HepG2 (cell line): ENCODE measurements around the gene CHCHD1. TPM values are rescaled to one million over a fixed set of nuclear protein-coding genes. Genes with fewer than 3 reads are reported as not detected.

Experiments
- ADNP ChIP-seq: sonication (generic); formaldehyde crosslinking; IDR thresholded peaks from 2 replicates; pipeline ENCODE4 v1.4.0; 2020; ENCODE audit warnings: missing genetic modification reagents
- FOXP4 ChIP-seq: sonication (generic); formaldehyde crosslinking; IDR thresholded peaks from 2 replicates; pipeline ENCODE4 v1.4.0; 2020; ENCODE audit warnings: missing genetic modification reagents
- ZBTB39 ChIP-seq: sonication (generic); formaldehyde crosslinking; IDR thresholded peaks from 2 replicates; pipeline ENCODE4 v1.5.0; 2020; ENCODE audit warnings: missing genetic modification reagents
- ZFYVE20 ChIP-seq: sonication (generic); formaldehyde crosslinking; IDR thresholded peaks from 2 replicates; pipeline ENCODE4 v1.8.0; 2023; ENCODE audit warnings: low read depth, mild to moderate bottlenecking, moderate library complexity, missing genetic modification reagents, borderline replicate concordance
- ZNF256 ChIP-seq: sonication (generic); formaldehyde crosslinking; conservative IDR thresholded peaks from 2 replicates; pipeline ENCODE4 v1.4.0; 2020; ENCODE audit warnings: missing genetic modification reagents
- ZUFSP ChIP-seq: sonication (generic); formaldehyde crosslinking; IDR thresholded peaks from 2 replicates; pipeline ENCODE4 v1.9.0; 2021; ENCODE audit warnings: missing genetic modification reagents, mild to moderate bottlenecking, borderline replicate concordance
- polyA plus RNA-seq, 8 experiments: library from polyadenylated mRNA; depleted of rRNA in 3 of 8; stranded (reverse) in 7 of 8; unstranded in 1 of 8; fragments of >200 nt; fragmentation: Illumina TruSeq in 4 of 8; extraction: Trizol in 4 of 8; gene quantifications; 2 replicates each; pipeline versions ENCODE4 v1.2.1 to v1.2.3, GENCODE V29; 2011 to 2016; ENCODE audit warnings: low read depth in 4 of 8, missing spikeins in 1 of 8, mixed read lengths in 1 of 8; ENCODE audit not compliant: insufficient read depth in 1 of 8
- total RNA-seq, 5 experiments: library from RNA; depleted of rRNA; stranded (reverse); fragments of >200 nt; fragmentation: Illumina TruSeq; extraction: Trizol; gene quantifications; 2 replicates each; pipeline ENCODE4 v1.2.3, GENCODE V29; 2016; ENCODE audit warnings: low read depth in 1 of 5
- TF ChIP-seq, protein P1 (sequence below), 2 experiments: fragments of 450-650 bp in 1 of 2; sonication (generic) in 1 of 2; formaldehyde crosslinking in 1 of 2; IDR thresholded peaks; 2 replicates each; pipeline versions ENCODE4 v1.6.1 to v1.8.0; 2016 to 2022; ENCODE audit warnings: antibody characterized with exemption in 1 of 2, mild to moderate bottlenecking in 1 of 2, missing genetic modification reagents in 1 of 2
- TF ChIP-seq, protein P2 (sequence below): sonication (generic); formaldehyde crosslinking; IDR thresholded peaks from 2 replicates; pipeline ENCODE4 v1.5.0; 2020; ENCODE audit warnings: mild to moderate bottlenecking, missing genetic modification reagents

The CHCHD1 gene
- total and polyA plus RNA-seq, 2 of the 13 experiments (the other 11 are each of a cell fraction or from before 2014, with no cell fraction given): 36.9 to 71.2 TPM

- TF ChIP-seq, protein P1, sequence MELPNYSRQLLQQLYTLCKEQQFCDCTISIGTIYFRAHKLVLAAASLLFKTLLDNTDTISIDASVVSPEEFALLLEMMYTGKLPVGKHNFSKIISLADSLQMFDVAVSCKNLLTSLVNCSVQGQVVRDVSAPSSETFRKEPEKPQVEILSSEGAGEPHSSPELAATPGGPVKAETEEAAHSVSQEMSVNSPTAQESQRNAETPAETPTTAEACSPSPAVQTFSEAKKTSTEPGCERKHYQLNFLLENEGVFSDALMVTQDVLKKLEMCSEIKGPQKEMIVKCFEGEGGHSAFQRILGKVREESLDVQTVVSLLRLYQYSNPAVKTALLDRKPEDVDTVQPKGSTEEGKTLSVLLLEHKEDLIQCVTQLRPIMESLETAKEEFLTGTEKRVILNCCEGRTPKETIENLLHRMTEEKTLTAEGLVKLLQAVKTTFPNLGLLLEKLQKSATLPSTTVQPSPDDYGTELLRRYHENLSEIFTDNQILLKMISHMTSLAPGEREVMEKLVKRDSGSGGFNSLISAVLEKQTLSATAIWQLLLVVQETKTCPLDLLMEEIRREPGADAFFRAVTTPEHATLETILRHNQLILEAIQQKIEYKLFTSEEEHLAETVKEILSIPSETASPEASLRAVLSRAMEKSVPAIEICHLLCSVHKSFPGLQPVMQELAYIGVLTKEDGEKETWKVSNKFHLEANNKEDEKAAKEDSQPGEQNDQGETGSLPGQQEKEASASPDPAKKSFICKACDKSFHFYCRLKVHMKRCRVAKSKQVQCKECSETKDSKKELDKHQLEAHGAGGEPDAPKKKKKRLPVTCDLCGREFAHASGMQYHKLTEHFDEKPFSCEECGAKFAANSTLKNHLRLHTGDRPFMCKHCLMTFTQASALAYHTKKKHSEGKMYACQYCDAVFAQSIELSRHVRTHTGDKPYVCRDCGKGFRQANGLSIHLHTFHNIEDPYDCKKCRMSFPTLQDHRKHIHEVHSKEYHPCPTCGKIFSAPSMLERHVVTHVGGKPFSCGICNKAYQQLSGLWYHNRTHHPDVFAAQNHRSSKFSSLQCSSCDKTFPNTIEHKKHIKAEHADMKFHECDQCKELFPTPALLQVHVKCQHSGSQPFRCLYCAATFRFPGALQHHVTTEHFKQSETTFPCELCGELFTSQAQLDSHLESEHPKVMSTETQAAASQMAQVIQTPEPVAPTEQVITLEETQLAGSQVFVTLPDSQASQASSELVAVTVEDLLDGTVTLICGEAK (IDR thresholded peaks at IDR 0.05): no peak
- TF ChIP-seq, protein P1 (CRISPR knock-in tag; IDR thresholded peaks at IDR 0.05): peak; percentile 79
- TF ChIP-seq ZFYVE20 (CRISPR knock-in tag) (no peak), ZBTB39 (no peak), ZNF256 (CRISPR knock-in tag) (no peak), ADNP (CRISPR knock-in tag) (no peak), ZUFSP (CRISPR knock-in tag) (no peak), FOXP4 (CRISPR knock-in tag) (no peak; the same call in 1 of the 2 replicates)
- TF ChIP-seq, protein P2, sequence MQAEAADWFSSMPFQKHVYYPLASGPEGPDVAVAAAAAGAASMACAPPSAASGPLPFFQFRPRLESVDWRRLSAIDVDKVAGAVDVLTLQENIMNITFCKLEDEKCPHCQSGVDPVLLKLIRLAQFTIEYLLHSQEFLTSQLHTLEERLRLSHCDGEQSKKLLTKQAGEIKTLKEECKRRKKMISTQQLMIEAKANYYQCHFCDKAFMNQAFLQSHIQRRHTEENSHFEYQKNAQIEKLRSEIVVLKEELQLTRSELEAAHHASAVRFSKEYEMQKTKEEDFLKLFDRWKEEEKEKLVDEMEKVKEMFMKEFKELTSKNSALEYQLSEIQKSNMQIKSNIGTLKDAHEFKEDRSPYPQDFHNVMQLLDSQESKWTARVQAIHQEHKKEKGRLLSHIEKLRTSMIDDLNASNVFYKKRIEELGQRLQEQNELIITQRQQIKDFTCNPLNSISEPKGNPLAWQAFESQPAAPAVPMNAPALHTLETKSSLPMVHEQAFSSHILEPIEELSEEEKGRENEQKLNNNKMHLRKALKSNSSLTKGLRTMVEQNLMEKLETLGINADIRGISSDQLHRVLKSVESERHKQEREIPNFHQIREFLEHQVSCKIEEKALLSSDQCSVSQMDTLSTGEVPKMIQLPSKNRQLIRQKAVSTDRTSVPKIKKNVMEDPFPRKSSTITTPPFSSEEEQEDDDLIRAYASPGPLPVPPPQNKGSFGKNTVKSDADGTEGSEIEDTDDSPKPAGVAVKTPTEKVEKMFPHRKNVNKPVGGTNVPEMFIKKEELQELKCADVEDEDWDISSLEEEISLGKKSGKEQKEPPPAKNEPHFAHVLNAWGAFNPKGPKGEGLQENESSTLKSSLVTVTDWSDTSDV (CRISPR knock-in tag): 0 out of 2 replicates have a peak, but pooled peaks have one; percentile 74
Observed at GRCh38 chr10:73781879-73782748, at the start of gene CHCHD1 (continued).
